OCI-LY3 (cell line): ENCODE data around the gene ACSL4.

ENCODE experiments used
- EZH2phosphoT487 ChIP-seq: fragments of 200-600 bp; shearing (Covaris generic); IDR thresholded peaks from 2 replicates; pipeline ENCODE4 v1.6.1; 2018; ENCODE audit warnings: antibody characterized with exemption, mixed run types, low read depth
- TF ChIP-seq, protein P1 (sequence below): fragments of 200-600, 300-600 bp; sonication (generic); IDR thresholded peaks from 2 replicates; pipeline ENCODE4 v1.5.1; 2014; ENCODE audit warnings: antibody characterized with exemption, low read length, low read depth

DNA sequence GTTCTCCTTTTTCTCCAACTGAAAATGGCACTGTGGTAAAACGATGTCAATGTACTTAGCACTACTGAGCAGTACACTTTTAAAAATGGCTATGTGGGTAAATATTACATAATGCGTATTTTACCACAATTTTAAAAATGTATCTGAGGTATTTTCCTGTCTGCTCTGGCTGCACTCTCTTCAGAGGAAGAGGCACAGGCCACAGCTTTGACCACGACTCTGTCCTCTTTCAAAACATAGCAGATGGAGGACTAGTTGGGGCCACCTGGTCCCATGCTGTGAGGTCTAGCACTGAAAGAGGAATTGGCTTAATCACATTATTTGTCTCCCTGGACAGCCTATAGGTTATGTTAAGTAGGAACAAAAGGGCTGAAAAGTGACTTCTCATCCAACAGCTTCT lies 113.3 kb downstream of the ACSL4 start:
- TF ChIP-seq, protein P1, sequence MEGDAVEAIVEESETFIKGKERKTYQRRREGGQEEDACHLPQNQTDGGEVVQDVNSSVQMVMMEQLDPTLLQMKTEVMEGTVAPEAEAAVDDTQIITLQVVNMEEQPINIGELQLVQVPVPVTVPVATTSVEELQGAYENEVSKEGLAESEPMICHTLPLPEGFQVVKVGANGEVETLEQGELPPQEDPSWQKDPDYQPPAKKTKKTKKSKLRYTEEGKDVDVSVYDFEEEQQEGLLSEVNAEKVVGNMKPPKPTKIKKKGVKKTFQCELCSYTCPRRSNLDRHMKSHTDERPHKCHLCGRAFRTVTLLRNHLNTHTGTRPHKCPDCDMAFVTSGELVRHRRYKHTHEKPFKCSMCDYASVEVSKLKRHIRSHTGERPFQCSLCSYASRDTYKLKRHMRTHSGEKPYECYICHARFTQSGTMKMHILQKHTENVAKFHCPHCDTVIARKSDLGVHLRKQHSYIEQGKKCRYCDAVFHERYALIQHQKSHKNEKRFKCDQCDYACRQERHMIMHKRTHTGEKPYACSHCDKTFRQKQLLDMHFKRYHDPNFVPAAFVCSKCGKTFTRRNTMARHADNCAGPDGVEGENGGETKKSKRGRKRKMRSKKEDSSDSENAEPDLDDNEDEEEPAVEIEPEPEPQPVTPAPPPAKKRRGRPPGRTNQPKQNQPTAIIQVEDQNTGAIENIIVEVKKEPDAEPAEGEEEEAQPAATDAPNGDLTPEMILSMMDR: no peak
- TF ChIP-seq EZH2phosphoT487: no peak
